GM10847 (cell line): ENCODE results near the gene POGK.

Source experiments
- POLR2A ChIP-seq: IDR thresholded peaks from 2 replicates; pipeline ENCODE4 v1.6.1; 2011; ENCODE audit not compliant: insufficient read length; ENCODE audit errors: extremely low read depth

Gene POGK, protein sequence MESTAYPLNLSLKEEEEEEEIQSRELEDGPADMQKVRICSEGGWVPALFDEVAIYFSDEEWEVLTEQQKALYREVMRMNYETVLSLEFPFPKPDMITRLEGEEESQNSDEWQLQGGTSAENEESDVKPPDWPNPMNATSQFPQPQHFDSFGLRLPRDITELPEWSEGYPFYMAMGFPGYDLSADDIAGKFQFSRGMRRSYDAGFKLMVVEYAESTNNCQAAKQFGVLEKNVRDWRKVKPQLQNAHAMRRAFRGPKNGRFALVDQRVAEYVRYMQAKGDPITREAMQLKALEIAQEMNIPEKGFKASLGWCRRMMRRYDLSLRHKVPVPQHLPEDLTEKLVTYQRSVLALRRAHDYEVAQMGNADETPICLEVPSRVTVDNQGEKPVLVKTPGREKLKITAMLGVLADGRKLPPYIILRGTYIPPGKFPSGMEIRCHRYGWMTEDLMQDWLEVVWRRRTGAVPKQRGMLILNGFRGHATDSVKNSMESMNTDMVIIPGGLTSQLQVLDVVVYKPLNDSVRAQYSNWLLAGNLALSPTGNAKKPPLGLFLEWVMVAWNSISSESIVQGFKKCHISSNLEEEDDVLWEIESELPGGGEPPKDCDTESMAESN

DNA sequence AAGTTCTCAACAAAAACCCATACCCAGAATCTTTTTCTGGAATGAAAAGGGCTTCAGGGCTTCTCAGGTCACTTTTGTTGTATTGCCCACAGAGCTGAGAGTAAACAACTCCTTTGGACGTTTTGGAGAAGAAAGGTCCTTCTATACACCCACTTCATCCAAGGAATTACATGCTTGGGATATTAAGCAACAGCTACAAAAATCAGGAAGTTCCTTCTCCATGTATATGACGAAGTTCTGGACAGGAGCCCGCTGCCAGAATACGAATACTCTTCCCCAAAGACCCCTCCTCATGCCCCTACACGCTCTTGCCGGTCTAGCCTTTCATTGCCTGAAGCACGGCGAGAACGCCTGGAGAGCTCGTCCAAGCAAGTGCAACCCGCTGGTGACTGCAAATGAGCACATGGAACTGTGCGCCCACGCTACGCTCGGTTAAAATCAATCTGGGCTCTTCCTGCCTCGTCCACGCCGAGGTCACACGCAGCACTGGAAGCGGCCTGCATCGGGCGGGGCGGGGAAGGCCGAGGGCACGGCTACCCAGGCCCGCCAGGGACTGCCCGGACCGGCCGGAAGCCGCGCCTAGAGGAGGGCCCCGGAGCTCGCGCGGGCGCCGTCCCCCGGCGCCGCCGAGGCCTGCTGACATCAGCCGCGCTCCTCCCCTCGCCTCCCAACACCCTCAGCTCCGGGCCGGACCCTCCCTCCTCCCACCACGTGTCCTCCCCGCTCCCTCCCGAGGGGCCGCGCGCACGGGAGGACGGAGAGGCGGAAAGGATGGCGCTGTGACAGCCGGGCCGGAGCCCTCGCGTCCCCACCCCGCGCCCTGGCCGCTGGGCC, at the start of gene POGK:
POGK (plus strand) TSS at position 710 of the 834 bp plus-strand sequence. CDS start 1,482 bp downstream, outside the sequence.
- peak; percentile 91 for TF ChIP-seq POLR2A

DNA sequence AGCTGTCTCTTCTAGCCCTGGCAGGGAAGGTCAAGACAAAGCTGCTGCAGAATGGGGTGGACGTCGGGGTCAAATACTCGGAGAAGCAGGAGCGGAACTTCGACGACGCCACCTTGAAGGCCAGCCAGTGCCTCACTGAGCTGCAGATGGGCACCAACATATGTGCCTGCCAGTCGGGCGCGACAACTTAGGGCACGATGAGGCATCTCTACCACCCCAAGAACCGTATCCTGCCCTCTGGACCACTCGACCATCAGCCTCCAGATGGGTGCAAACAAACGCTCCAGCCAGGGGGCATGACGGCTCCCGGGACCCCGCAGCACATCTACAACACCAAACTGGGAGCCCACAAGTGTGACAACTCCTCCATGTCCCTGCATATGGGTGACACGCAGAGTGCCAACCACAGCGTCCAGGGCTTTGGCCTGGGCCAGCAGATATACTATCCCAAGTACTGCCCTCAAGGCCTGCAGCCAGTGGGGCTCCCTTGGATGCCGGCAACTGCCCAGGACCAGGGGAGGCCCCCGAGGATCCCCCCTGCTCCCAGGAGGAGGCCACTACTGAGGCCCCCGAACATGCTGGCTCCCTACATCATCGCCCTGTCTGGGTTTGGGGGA, 42.5 kb upstream of the POGK start:
- TF ChIP-seq POLR2A, result no peak

DNA sequence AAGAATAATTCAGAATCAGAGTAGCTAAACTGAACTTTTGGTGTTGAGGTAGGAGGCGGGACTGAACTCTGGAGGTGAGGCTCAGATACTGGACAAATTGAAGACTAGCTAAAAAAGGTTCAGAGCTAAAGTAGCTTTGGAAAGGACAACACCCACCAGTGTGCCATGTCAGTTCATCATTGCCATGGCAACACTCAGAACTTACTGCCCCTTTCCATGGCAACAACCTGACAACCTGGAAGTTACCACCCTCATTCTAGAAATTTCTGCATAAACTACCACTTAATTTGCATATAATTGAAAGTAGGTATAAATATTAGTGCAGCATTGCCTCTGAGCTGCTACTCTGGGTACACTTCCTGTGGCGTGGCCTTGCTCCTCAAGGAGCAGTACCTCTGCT, 30.3 kb upstream of the POGK start:
- no peak for TF ChIP-seq POLR2A

DNA sequence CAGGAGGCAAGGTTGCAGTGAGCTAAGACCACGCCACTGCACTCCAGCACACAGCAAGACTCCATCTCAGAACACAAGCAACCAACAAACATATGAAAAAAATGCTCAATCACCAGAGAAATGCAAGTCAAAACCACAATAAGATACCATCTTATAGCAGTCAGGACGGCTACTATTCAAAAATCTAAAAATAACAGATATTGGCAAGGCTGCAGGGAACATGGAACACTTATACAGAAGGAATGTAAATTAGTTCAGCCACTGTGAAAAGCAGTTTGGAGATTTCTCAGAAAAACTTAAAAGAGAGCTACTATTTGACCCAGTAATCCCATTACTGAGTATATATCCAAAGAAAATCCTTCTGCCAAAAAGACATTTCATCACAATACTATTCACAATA, 27.6 kb upstream of the POGK start:
- no peak for TF ChIP-seq POLR2A

DNA sequence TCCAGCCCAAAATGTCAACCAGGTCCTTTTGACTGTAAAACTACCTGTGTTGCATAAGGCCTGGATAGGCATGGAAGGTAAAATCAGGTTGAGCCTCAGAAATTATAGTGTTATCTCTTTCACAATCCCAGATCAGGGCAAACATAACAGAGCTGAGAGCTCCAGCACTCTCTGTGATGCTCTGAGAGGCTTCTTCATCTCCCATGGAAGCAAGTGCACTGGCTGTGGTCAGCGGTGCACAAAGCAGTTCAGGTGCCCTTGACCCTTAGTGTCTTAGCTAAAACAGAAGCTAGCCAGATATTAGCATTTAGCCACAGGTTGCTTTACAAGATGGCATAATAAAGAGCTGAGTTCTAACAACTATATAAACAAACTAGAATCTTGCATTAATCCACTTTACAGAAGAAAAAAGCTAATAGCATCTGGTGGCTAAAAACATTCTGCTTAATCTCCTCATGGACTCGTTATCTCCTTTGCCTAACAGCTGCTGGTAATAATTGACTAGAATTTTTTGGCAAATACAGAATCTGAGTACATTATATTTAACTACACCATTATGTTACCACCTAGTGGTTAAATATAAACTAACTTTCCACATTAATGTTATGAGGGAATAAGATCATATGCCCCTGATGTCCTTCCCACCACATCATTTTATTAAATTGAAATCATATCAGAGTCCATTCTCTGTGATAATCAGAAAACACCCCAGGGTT, 25.6 kb upstream of the POGK start:
- TF ChIP-seq POLR2A, result no peak

DNA sequence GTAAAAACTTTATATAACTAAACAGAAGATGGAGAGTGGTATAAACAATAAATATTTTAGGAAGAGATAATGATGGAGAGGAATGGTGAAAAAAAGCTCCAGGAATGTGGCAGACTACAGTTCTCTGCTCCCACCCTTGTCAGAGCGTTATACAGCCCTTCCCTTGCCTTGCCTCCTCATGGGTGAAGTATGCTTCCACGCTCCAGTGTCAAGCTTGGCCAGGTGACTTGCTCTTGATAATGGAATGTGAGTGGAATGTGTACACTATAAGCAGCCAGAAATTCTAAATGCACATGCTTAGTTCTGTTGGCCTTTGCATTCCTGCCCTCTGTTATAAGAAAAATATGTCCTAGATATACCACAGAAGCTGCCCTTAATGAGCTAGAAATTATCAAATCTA, 24.7 kb upstream of the POGK start:
- TF ChIP-seq POLR2A, result no peak

DNA sequence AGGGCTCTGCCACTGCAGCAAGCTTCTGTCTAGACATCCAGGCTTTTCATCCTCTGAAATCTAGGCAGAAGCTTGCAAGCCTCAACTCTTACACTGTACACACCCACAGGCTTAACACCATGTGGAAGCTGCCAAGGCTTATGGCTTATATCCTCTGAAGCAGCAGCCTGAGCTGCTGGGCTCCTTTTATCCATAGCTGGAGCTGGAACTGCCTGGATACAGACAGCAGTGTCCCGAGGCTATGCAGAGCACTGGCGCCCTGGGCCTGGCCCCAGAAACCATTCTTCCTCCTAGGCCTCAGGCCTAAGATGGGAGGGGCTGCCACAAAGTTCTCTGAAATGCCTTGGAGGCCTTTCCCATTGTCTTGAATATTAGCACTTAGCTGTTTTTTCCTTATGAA, 19.3 kb upstream of the POGK start:
- TF ChIP-seq POLR2A, result no peak

DNA sequence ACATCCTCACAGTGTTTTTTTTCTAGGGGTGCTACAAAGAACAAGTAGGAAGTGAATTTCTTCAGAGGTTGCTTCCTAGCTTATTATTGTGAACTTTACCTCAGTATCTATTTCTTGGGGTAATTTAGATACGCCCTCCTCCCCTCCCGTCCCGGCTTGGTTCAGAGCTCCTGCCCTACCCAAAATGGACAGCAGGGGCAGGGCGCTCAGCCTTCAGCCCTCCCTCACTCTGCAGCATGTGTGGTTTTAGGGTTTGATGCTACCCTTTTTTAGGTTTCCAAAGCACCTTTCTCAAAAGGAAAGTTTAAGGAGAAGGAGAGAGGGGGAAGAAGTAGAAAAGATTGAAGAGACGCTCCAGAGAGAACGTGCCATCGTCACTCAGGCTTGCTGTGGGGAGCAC, 16.9 kb upstream of the POGK start:
- TF ChIP-seq POLR2A, result no peak

DNA sequence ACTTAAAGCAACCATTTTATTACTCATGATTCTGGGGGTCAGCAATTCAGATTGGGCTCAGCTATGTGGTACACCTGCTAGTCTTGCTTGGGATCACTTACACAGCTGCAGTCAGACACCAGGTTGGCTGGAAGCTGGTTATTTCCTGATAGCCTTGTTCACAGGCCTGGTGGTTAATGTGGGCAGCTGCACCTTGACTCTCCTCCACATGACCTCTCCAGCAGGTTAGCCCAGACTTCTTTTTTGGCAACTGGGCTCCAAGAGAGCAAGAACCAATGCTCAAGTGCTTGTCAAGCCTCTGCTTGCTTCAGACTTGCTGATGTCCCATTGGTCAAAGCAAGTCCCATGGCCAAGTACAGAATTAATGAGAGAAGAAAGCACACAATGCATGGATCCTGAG, 11.8 kb upstream of the POGK start:
- TF ChIP-seq POLR2A, result no peak

DNA sequence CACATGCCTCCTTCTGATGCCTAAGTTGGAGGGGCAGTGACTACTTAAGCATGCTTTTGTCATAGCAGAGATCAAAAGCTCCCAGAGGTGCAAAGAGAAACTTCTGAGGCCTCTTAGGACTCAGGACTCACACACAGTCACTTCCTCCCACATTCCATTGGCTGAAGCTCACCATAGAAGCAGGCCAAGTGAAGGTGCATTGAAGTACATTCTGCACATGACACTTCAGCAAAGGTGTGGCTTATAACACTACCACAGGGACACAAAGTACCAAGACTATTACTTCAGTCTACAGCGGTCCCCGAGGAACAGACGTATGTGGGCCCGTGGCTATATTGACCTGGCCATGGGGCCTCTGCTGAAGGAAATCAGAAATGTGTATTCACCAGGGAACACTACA, 2.5 kb upstream of the POGK start:
- no peak for TF ChIP-seq POLR2A

DNA sequence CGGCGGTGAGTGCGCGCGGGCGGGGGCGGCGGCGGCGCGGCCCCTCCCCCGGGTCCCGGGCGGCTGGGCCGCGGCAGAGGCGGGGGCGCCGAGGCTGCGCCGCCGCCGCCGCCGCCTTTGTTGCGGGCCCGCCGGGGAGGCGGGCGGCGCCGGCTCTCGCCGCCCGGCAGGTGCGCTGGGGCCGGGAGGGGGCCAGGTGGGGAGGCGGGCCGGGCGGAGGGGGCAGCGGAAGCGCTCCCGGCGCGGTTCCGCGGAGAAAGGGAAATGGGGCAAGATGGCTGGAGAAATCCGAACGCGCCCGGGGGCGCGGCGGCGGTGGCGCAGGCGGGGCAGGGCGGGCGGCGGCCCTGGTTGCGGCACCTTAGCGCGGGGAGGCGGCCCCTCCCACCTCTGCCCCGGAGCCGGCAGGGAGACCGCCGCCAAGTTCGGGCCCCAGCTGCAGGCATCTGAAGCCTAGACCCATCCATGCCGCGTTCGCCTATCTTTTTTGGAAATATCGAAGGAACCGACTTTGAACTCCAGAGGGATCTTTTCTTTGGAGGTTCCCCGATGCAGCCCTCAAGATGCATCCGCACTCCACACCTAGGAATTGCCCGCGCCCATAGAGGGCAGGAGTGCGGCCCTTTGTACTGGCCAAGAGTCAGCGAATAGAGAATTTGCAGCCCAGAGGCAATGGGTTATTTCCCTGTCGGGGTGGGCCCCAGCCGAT, 479 bp downstream of the POGK start:
- no peak for TF ChIP-seq POLR2A

DNA sequence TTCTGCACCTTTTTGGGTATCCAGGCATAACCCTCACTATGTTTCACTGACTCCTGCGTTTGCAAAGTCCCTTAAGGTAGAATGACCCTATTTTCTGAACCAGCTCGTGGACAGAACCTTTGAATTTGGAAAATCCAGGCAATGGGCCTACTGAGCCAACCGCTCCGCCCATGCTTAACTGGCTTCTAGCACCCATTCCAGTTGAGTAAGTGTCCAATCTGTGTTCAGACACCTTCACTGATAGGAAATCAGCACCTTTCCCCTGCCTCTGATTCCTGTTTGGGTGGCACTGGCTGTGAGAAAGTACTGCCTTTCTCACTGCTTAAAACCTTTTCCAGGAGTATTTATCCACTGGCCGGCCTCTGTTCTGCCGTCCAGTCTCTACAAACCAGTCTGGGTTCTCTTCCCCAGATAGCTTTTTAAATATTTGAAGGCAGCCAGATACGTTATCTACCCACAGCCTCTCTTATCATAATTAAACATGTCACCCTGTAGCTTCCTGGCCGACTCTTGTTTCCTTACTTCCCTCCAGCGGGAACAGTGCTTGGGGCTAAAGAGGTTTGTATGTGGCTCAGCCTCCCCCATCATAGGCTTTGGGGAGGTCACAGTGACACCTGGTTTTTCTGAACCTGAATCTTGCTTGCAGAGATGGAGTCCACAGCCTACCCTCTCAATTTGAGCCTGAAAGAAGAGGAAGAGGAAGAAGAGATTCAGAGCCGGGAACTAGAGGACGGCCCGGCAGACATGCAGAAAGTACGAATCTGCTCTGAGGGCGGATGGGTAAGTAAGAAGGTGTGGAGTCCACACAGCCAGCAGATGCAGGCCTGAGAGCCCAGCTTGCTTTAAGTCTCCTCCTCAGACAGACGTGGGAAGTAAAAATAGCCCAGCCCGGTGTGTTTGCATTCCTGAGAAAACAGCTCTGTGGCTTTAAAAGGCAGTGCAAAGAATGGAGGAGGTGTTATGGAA, 1.3 kb downstream of the POGK start:
- TF ChIP-seq POLR2A, result no peak

DNA sequence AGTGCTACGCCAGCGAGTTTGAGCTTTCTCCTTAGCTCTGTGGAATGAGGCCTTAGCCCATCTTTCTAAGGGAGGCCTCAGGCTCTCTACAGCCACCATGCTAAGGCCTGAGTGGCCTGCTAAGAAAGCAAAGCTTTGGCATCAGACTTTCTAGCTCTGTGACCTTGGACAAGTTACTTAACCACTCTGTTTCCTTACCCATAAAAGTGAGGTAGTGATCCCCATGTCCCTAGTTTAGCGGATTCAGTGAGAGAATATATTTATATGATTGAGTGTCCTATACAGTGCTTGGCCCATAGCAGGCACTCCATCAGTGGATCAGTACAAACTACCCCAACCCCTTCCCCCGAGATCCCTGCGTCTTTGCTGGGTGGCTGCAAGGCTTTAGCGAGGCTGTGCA, 4.0 kb downstream of the POGK start:
- no peak for TF ChIP-seq POLR2A

DNA sequence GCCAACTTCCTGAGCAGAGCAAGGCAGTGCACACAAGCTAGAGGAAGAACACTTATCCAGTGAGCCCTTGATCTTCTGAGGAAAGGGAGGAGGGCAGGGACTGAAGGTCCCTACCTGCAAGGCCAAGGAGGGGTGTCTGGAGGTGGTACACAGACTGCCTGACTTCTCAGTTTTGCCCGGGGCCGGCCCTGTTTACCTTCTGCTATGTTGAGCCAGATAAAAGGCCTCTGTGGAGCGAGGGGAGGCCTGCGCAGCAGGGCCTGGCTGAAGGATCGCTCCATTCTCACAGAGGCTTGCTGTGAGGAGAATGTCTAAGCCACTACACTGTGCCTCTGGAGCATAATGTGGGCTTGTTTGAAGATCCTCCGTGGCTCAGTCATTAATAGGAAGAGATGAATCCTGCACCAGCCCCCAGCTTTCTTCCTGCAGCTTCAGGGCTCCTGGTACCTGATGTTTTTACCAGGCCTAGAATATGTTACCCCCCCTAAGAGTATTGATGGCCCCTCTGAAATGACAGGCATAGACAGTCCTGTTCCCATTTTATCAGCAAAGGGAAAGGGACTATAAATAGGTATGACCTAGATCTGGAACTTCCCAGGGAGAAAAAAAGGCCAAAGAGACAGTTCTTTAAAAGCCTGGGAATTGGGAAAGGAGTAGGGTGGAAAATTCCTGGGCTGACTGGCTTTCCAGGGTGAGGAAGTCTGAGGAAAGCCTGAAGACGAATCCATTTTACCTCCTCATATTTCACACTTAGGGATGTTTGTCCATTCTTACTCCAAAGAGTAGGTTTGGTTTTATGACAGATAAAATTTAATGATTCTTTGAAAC, 4.7 kb downstream of the POGK start:
- TF ChIP-seq POLR2A, result no peak
